Measurements from ENCODE around the gene ACBD7.

DNA sequence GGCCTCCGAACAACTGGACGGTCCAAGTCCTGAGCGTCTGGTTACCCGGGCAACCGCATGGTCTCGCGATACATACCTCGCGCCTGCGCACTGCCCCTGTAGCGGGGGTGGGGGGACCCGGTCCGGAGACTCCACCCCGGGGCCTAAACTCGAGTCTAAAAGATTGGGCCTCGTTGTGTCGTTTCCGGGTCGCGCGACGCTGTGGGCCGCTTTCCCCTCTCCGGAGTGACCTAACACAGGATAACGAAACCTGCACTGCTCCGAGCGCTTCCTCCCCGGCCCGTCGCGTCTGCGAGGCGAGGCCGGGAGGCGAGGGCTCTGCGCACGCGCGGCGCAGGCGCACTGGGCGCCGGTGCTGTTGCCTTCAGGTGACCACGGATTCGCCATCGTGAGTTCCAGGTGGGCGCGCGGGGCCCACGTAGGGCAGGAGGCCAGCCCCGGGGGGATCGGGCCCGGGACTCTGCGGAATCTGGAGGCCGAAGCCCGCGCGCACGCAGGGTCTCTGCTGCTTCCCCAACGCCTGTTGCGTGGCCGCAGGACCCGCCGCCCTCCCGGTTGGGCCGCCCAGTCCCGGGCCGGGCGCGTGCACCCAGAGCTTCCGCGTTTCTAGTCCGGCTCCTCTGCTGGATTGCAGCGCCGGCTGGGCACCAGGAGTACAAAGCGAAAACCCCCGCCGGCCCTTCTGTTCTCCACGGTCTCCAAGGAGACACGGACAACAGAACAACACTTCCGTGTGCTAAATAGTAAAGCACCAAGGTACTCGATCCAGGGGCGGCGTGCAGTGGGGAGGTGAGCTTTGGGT, 8.6 kb upstream of the ACBD7 start, which contains the start of gene RPP38:
- TF ChIP-seq POLR2AphosphoS5 (IDR thresholded peaks at IDR 0.05; ENCODE audit: low read depth, low read length) = peak; percentile 92
- TF ChIP-seq POLR2A (IDR thresholded peaks at IDR 0.05; ENCODE audit: low read depth, low read length) = peak; percentile 84
- TF ChIP-seq SPI1 (IDR thresholded peaks at IDR 0.05; ENCODE audit: low read depth, low read length) = peak; percentile 71
- peak; percentile 68 for TF ChIP-seq TAF1 (IDR thresholded peaks at IDR 0.05; ENCODE audit: low read depth, low read length)
